Endothelial cell of umbilical vein (primary cell): ENCODE measurements around the gene GAL3ST2. TPM values are rescaled to one million over a fixed set of nuclear protein-coding genes. Genes with fewer than 3 reads are reported as not detected.

Source experiments
- BruUV-seq: library from RNA; stranded (reverse); fragments of 400-500 nt; replicated peaks from 2 replicates; lab custom pipeline; 2021; lab: Mats Ljungman, UMichigan
- CTCF ChIA-PET: fragments of 300-600, 350-600 bp; sonication (Branson Sonifier 250); formaldehyde crosslinking; loops from one replicate; lab custom pipeline; 2021; ENCODE audit warnings: antibody characterized with exemption, inconsistent platforms; lab: Charles Lee
- POLR2A ChIA-PET: fragments of 300-600, 350-600 bp; sonication (Branson Sonifier 250); formaldehyde crosslinking; loops from one replicate; lab custom pipeline; 2021; ENCODE audit warnings: antibody characterized with exemption, inconsistent platforms; lab: Charles Lee
- DNase-seq: peaks from one replicate; pipeline ENCODE4 v3.0.0-alpha.2; 2011; ENCODE audit warnings: low read depth, low spot score
- FAIRE-seq: peaks from 2 replicates; lab custom pipeline; 2011; peaks lifted over from hg19 to GRCh38; lab: Jason Lieb, UNC
- H2AFZ ChIP-seq: 2 replicates; pipeline ENCODE4 v1.6.0; 2012; ENCODE audit warnings: low read depth, low read length, control low read depth, inconsistent platforms
- H3K27ac ChIP-seq: 2 replicates; pipeline ENCODE4 v1.5.1; 2011; ENCODE audit warnings: low read depth, mild to moderate bottlenecking, control low read depth, low read length, moderate library complexity; ENCODE audit not compliant: insufficient read depth
- H3K27me3 ChIP-seq, 2 experiments: 2 replicates each; pipeline versions ENCODE4 v1.6.0 to v1.6.1; 2011; ENCODE audit warnings: low read length in 2 of 2, mixed read lengths in 1 of 2; ENCODE audit not compliant: control insufficient read depth in 2 of 2, insufficient read depth in 2 of 2
- H3K36me3 ChIP-seq, 2 experiments: 2 replicates in 1 of 2; 3 replicates in 1 of 2; pipeline ENCODE4 v1.5.1; 2011; ENCODE audit warnings: low read length in 2 of 2, mild to moderate bottlenecking in 1 of 2, moderate library complexity in 1 of 2; ENCODE audit not compliant: control insufficient read depth in 2 of 2, insufficient read depth in 2 of 2; ENCODE audit errors: extremely low read depth in 1 of 2
- H3K4me1 ChIP-seq: 3 replicates; pipeline ENCODE4 v1.5.1; 2011; ENCODE audit warnings: mild to moderate bottlenecking, low read length; ENCODE audit not compliant: control insufficient read depth, insufficient read depth; ENCODE audit errors: extremely low read depth
- H3K4me2 ChIP-seq: 2 replicates; pipeline ENCODE4 v1.6.1; 2011; ENCODE audit warnings: low read length, control low read depth, mixed read lengths; ENCODE audit not compliant: insufficient read depth
- H3K4me3 ChIP-seq, 3 experiments: fragments of 200-600 bp in 1 of 3; sonication (generic), shearing (Covaris generic) in 1 of 3; replicated peaks in 1 of 3; 2 replicates each; pipeline ENCODE4 v1.5.1; 2011 to 2016; ENCODE audit warnings: control low read depth in 3 of 3, low read length in 3 of 3, mild to moderate bottlenecking in 2 of 3, inconsistent platforms in 1 of 3, low read depth in 1 of 3, moderate library complexity in 1 of 3; ENCODE audit not compliant: insufficient read depth in 1 of 3
- H3K79me2 ChIP-seq: 2 replicates; pipeline ENCODE4 v1.6.0; 2012; ENCODE audit warnings: low read length, inconsistent platforms; ENCODE audit not compliant: control insufficient read depth, insufficient read depth
- H3K9ac ChIP-seq: replicated peaks from 2 replicates; pipeline ENCODE3; 2011; ENCODE audit warnings: low read length, control low read depth; ENCODE audit not compliant: insufficient read depth; ENCODE audit errors: extremely low read depth
- H3K9me1 ChIP-seq: replicated peaks from 3 replicates; pipeline ENCODE4 v1.6.0; 2011; ENCODE audit warnings: mild to moderate bottlenecking, low read length; ENCODE audit not compliant: control insufficient read depth, insufficient read depth; ENCODE audit errors: extremely low read depth
- H3K9me3 ChIP-seq: replicated peaks from 2 replicates; pipeline ENCODE4 v1.5.1; 2012; ENCODE audit warnings: low read length, inconsistent platforms; ENCODE audit not compliant: control insufficient read depth, insufficient read depth
- H4K20me1 ChIP-seq: replicated peaks from 2 replicates; pipeline ENCODE3; 2011; ENCODE audit warnings: mild to moderate bottlenecking, low read length; ENCODE audit not compliant: control insufficient read depth, insufficient read depth; ENCODE audit errors: extremely low read depth
- EZH2 ChIP-seq: IDR thresholded peaks from 2 replicates; pipeline ENCODE4 v1.6.1; 2012; ENCODE audit warnings: borderline replicate concordance, low read depth, mild to moderate bottlenecking, moderate library complexity, low read length, inconsistent platforms; ENCODE audit not compliant: severe bottlenecking
- FOS ChIP-seq: IDR thresholded peaks from 2 replicates; pipeline ENCODE4 v1.6.1; 2011; ENCODE audit warnings: mild to moderate bottlenecking, low read length, moderate library complexity, borderline replicate concordance; ENCODE audit not compliant: insufficient read depth
- GATA2 ChIP-seq: IDR thresholded peaks from 2 replicates; pipeline ENCODE4 v1.7.0; 2011; ENCODE audit warnings: low read depth, mild to moderate bottlenecking, moderate library complexity, mixed read lengths, low read length; ENCODE audit not compliant: insufficient read length, insufficient read depth
- JUN ChIP-seq: IDR thresholded peaks from 2 replicates; pipeline ENCODE4 v1.6.1; 2011; ENCODE audit warnings: borderline replicate concordance, low read depth; ENCODE audit not compliant: insufficient read length, insufficient read depth
- MYC ChIP-seq: IDR thresholded peaks from one replicate; pipeline ENCODE4 v1.6.1; 2011; ENCODE audit warnings: mild to moderate bottlenecking, low read depth, low read length
- POLR2A ChIP-seq: IDR thresholded peaks from 2 replicates; pipeline ENCODE4 v1.6.1; 2012; ENCODE audit warnings: low read depth, mild to moderate bottlenecking, control low read depth, low read length
- POLR2AphosphoS5 ChIP-seq: IDR thresholded peaks from 2 replicates; pipeline ENCODE4 v1.6.1; 2012; ENCODE audit warnings: low read depth, mild to moderate bottlenecking, control low read depth, low read length, moderate library complexity; ENCODE audit not compliant: insufficient read depth
- dilution Hi-C: fragments of 300-500 bp; cut with MboI; formaldehyde crosslinking; loops from one replicate; pipeline ENCODE4 v1.15.0; 2019; ENCODE audit warnings: low sequenced_read_pairs; ENCODE audit not compliant: extremely low pct_ligation_motif_present
- intact Hi-C: fragments of 100-400 bp; cut with micrococcal nuclease; formaldehyde crosslinking; loops from one replicate; pipeline ENCODE4 v1.10.0; 2022
- polyA plus RNA-seq, 4 experiments: library from polyadenylated mRNA; depleted of rRNA in 3 of 4; stranded (reverse) in 3 of 4; unstranded in 1 of 4; fragments of >200 nt; gene quantifications; 2 replicates each; pipeline versions ENCODE4 v1.2.1 to v1.2.3, GENCODE V29; 2011 to 2012; ENCODE audit warnings: missing spikeins in 1 of 4
- total RNA-seq: library from RNA; stranded (reverse); gene quantifications from 2 replicates; pipeline ENCODE4 v1.2.3, GENCODE V29; 2021
- TF ChIP-seq, protein P1 (sequence below), 2 donors: IDR thresholded peaks; 1 replicate in 1 of 2; 2 replicates in 1 of 2; pipeline ENCODE4 v1.5.1; 2011; ENCODE audit warnings: low read length in 2 of 2, mild to moderate bottlenecking in 2 of 2, moderate library complexity in 2 of 2, control low read depth in 1 of 2, inconsistent platforms in 1 of 2, low read depth in 1 of 2; ENCODE audit not compliant: insufficient read depth in 1 of 2; ENCODE audit errors: extremely low read depth in 1 of 2
- TF ChIP-seq, protein P2 (sequence below): IDR thresholded peaks from 2 replicates; pipeline ENCODE4 v1.6.1; 2011; ENCODE audit not compliant: insufficient read depth, insufficient read length

The GAL3ST2 gene
- total and polyA plus RNA-seq, 2 donors (not counting 3 experiments of a cell fraction or from before 2014, with no cell fraction given): not detected

DNA sequence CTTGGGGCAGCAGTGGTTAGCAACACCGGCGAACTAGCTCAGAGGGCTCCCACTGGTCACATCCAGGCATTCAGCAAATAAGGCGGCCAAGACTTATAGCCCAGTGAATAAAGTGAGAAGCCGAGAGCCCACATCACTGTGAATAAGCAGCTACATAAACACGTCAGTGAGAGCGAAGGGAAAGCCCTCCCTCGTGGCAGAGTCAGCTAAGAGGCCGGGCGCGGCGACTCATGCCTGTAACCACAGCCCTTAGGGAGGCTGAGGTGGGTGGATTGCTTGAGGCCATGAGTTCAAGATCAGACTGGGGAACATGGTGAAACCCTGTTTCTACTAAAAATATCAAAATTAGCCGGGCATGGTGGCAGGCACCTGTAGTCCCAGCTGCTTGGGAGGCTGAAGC is 37.0 kb upstream of the GAL3ST2 start:
- dilution Hi-C loops (no loop called here), intact Hi-C loops (loop anchor here (5.0 kb wide), 1 partner anchor 382 kb away; the partner anchor contains the start of gene FARP2)
- peaks cover 2 to 12% of the 10 kb centered on the region in 2 experiments for H3K36me3 ChIP-seq
- no TSS peak for BruUV-seq
- H3K9ac ChIP-seq: no peak overlapping the region
- FAIRE-seq: no peak
- no peaks in the 10 kb centered on the region for H3K9me1 ChIP-seq
- no peak for DNase-seq
- H3K4me1 ChIP-seq: peaks cover 10% of the 10 kb centered on the region
- no peaks in the 10 kb centered on the region for H3K9me3 ChIP-seq
- ChIA-PET POLR2A (no interaction called here), CTCF (interaction anchor here (1.1 to 1.2 kb wide), 3 partner anchors 25 to 139 kb away, joined by 3 read pairs; no protein-coding TSS in a partner anchor)
- H3K27me3 ChIP-seq: no peaks in the 10 kb centered on the region
- H3K79me2 ChIP-seq: no peaks in the 10 kb centered on the region
- no peak overlapping the region for H3K27ac ChIP-seq
- no peak overlapping the region for H3K4me3 ChIP-seq
- H2AFZ ChIP-seq: no peak overlapping the region
- no peak for TF ChIP-seq EZH2
- no peak for TF ChIP-seq POLR2A
- no peak for TF ChIP-seq FOS
- no peak for TF ChIP-seq MYC
- TF ChIP-seq JUN: no peak
- TF ChIP-seq POLR2AphosphoS5: no peak
- no peak for TF ChIP-seq GATA2
- TF ChIP-seq, protein P1, sequence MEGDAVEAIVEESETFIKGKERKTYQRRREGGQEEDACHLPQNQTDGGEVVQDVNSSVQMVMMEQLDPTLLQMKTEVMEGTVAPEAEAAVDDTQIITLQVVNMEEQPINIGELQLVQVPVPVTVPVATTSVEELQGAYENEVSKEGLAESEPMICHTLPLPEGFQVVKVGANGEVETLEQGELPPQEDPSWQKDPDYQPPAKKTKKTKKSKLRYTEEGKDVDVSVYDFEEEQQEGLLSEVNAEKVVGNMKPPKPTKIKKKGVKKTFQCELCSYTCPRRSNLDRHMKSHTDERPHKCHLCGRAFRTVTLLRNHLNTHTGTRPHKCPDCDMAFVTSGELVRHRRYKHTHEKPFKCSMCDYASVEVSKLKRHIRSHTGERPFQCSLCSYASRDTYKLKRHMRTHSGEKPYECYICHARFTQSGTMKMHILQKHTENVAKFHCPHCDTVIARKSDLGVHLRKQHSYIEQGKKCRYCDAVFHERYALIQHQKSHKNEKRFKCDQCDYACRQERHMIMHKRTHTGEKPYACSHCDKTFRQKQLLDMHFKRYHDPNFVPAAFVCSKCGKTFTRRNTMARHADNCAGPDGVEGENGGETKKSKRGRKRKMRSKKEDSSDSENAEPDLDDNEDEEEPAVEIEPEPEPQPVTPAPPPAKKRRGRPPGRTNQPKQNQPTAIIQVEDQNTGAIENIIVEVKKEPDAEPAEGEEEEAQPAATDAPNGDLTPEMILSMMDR (IDR thresholded peaks at IDR 0.05; ENCODE audit: extremely low read depth in 1 of 2, insufficient read depth in 1 of 2, low read depth in 1 of 2, low read length in 2 of 2): no peak
- TF ChIP-seq, protein P2, sequence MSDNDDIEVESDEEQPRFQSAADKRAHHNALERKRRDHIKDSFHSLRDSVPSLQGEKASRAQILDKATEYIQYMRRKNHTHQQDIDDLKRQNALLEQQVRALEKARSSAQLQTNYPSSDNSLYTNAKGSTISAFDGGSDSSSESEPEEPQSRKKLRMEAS: no peak
- H4K20me1 ChIP-seq: no peaks in the 10 kb centered on the region
- H3K4me2 ChIP-seq: no peak overlapping the region
